Vagina (tissue), 2 donors: ENCODE data around the gene KMT2A. TPM values are rescaled to one million over a fixed set of nuclear protein-coding genes. Genes with fewer than 3 reads are reported as not detected.
"Not testable (repeated sequence)": the region's sequence is repeated elsewhere in the genome, so short reads cannot be mapped to it uniquely, and the experiment has no call there.

Source experiments
- DNase-seq, 2 donors: peaks; one replicate each; pipeline ENCODE4 v3.0.0-alpha.2; 2017; ENCODE audit errors: extremely low spot score in 2 of 2
- H3K27ac ChIP-seq: fragments of 200-600 bp; sonication (generic); one replicate; pipeline ENCODE4 v1.5.1; 2019
- H3K27me3 ChIP-seq: fragments of 200-600 bp; sonication (generic); one replicate; pipeline ENCODE4 v1.5.1; 2019
- H3K36me3 ChIP-seq, 2 donors: fragments of 200-600 bp; sonication (generic); one replicate each; pipeline ENCODE4 v1.5.1; 2017 to 2019
- H3K4me1 ChIP-seq: fragments of 200-600 bp; sonication (generic); one replicate; pipeline ENCODE4 v1.5.1; 2019
- H3K4me3 ChIP-seq, 2 donors: fragments of 200-600 bp; sonication (generic); 1 replicate in 1 of 2; 2 replicates in 1 of 2; pipeline ENCODE4 v1.5.1; 2016 to 2019
- H3K9me3 ChIP-seq: fragments of 200-600 bp; sonication (generic); one replicate; pipeline ENCODE4 v1.5.1; 2019
- CTCF ChIP-seq, 3 experiments: fragments of 450-650 bp in 2 of 3; fragments of 200-600 bp in 1 of 3; sonication (generic) in 1 of 3; IDR thresholded peaks; one replicate each; pipeline ENCODE4 v1.5.1; 2017 to 2019; ENCODE audit warnings: antibody characterized with exemption in 3 of 3, mild to moderate bottlenecking in 2 of 3, moderate library complexity in 2 of 3
- POLR2A ChIP-seq, 2 donors: fragments of 450-650 bp; IDR thresholded peaks; one replicate each; pipeline ENCODE4 v1.6.1; 2017; ENCODE audit warnings: antibody characterized with exemption in 2 of 2, mild to moderate bottlenecking in 2 of 2, moderate library complexity in 2 of 2
- POLR2AphosphoS5 ChIP-seq, 2 donors: sonication (generic); formaldehyde crosslinking; IDR thresholded peaks; one replicate each; pipeline ENCODE4 v1.9.0; 2017; ENCODE audit warnings: antibody characterized with exemption in 2 of 2, mild to moderate bottlenecking in 2 of 2, low read depth in 1 of 2; ENCODE audit not compliant: insufficient read depth in 1 of 2
- intact Hi-C: fragments of 100-400 bp; cut with DNase I; formaldehyde crosslinking; loops from one replicate; pipeline ENCODE4 v1.15.1; 2023
- total RNA-seq: library from RNA; depleted of rRNA; stranded (reverse); fragments of >200 nt; gene quantifications from one replicate; pipeline ENCODE4 v1.2.3, GENCODE V29; 2016

The KMT2A gene
- total RNA-seq, 1 donor from 2014 or later: 72.7 TPM

GRCh38 chr11:118401151-118401879 lies 35.0 kb upstream of the KMT2A start, which contains the start of gene ATP5MG:
ATP5MG (plus strand) TSS chr11:118401606; CDS start chr11:118401666, 60 bp downstream.
- peak in 1 of 2 donors; percentile 87 for DNase-seq
- TF ChIP-seq CTCF (IDR thresholded peaks at IDR 0.05) (no peak), POLR2AphosphoS5 (IDR thresholded peaks at IDR 0.05; ENCODE audit: insufficient read depth in 1 of 2, low read depth in 1 of 2) (peak; percentile 85 to 91)
- no peaks in the 10 kb centered on the region for H3K27me3 ChIP-seq
- H3K4me3 ChIP-seq: peak within 1 kb of the TSS; percentile 67 to 100
- peaks cover 49% of the 10 kb centered on the region for H3K4me1 ChIP-seq
- H3K36me3 ChIP-seq: peaks cover 0 to 11% of the 10 kb centered on the region in 2 donors
- intact Hi-C loops: loop anchor here (5.0 kb wide), 1 partner anchor 86 kb away; no protein-coding TSS in a partner anchor
- peak within 1 kb of the TSS; percentile 83 for H3K27ac ChIP-seq
- H3K9me3 ChIP-seq: no peaks in the 10 kb centered on the region

- TF ChIP-seq POLR2AphosphoS5 (IDR thresholded peaks at IDR 0.05; ENCODE audit: insufficient read depth in 1 of 2, low read depth in 1 of 2) (no peak), CTCF (IDR thresholded peaks at IDR 0.05) (no peak), POLR2A (IDR thresholded peaks at IDR 0.05) (no peak)
- Histone ChIP-seq H3K27ac (peak overlapping the region; percentile 83), H3K36me3 (peaks cover 0 to 4% of the 10 kb centered on the region in 2 donors), H3K27me3 (no peaks in the 10 kb centered on the region), H3K4me3 (peak overlapping the region; percentile 67 to 100), H3K4me1 (peaks cover 50% of the 10 kb centered on the region), H3K9me3 (no peaks in the 10 kb centered on the region)
- intact Hi-C loops: loop anchor here (5.0 kb wide), 1 partner anchor 85 kb away; no protein-coding TSS in a partner anchor
- DNase-seq: no peak
Measured at GRCh38 chr11:118401880-118402590, 34.3 kb upstream of the KMT2A start.

- not testable (repeated sequence) for H3K27me3 ChIP-seq
Measured at GRCh38 chr11:118402594-118402993, 33.7 kb upstream of the KMT2A start.

GRCh38 chr11:118406599-118407166 lies 29.6 kb upstream of the KMT2A start:
- intact Hi-C loops: no loop called here
- Histone ChIP-seq H3K4me1 (peaks cover 43% of the 10 kb centered on the region), H3K36me3 (peaks cover 0 to 20% of the 10 kb centered on the region in 2 donors), H3K4me3 (no peak overlapping the region), H3K9me3 (no peaks in the 10 kb centered on the region), H3K27me3 (no peaks in the 10 kb centered on the region), H3K27ac (no peak overlapping the region)
- no peak for DNase-seq
- no peak for TF ChIP-seq POLR2A (IDR thresholded peaks at IDR 0.05)
- no peak for TF ChIP-seq POLR2AphosphoS5 (IDR thresholded peaks at IDR 0.05; ENCODE audit: insufficient read depth in 1 of 2, low read depth in 1 of 2)
- no peak for TF ChIP-seq CTCF (IDR thresholded peaks at IDR 0.05)

More at GRCh38 chr11:118402594-118402993, 33.7 kb upstream of the KMT2A start:
- not testable (repeated sequence) for H3K36me3 ChIP-seq, H3K9me3 ChIP-seq, DNase-seq
- Histone ChIP-seq H3K4me1 (peaks cover 50% of the 10 kb centered on the region), H3K4me3 (peak overlapping the region; percentile 67 to 100), H3K27ac (peak overlapping the region; percentile 83)
- intact Hi-C loops: loop anchor here (5.0 kb wide), 1 partner anchor 85 kb away; no protein-coding TSS in a partner anchor

GRCh38 chr11:118410055-118410745 lies 26.1 kb upstream of the KMT2A start:
- Histone ChIP-seq H3K9me3 (no peaks in the 10 kb centered on the region), H3K36me3 (peaks cover 0 to 20% of the 10 kb centered on the region in 2 donors), H3K27ac (no peak overlapping the region), H3K27me3 (no peaks in the 10 kb centered on the region), H3K4me3 (no peak overlapping the region), H3K4me1 (peaks cover 13% of the 10 kb centered on the region)
- intact Hi-C loops: no loop called here
- TF ChIP-seq POLR2AphosphoS5 (IDR thresholded peaks at IDR 0.05; ENCODE audit: insufficient read depth in 1 of 2, low read depth in 1 of 2): no peak
- TF ChIP-seq CTCF (IDR thresholded peaks at IDR 0.05): no peak
- TF ChIP-seq POLR2A (IDR thresholded peaks at IDR 0.05): no peak
- no peak for DNase-seq
